ENCODE results near the gene SPOPL. TPM values are rescaled to one million over a fixed set of nuclear protein-coding genes. Genes with fewer than 3 reads are reported as not detected.

Gene SPOPL
- total and polyA plus RNA-seq, 2 donors (not counting 1 experiment from before 2014, with no cell fraction given) = 14.0 to 53.6 TPM

DNA sequence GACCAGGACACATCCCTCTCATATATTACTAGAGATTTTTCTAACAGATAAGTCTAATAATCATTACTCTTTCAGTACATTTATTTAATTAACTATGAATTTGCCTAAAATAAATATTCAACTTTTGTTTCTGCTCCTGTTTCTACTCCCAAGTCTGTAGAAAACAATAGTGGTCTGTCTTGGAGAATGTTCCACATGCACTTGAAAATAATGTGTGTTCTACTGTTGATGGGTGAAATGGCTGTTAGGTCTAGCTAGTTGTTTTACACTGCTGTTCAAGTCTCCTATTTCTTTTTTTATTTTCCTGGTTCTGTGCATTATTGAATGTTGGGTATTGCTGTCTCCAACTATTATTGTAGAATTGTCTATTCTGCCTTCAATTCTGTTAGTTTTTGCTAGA lies 47.2 kb downstream of the SPOPL start:
- H3K4me1 ChIP-seq (ENCODE audit: control insufficient read depth in 2 of 2, insufficient read depth in 2 of 2, low read length in 2 of 2) = peaks cover 0 to 6% of the 10 kb centered on the region in 2 donors

DNA sequence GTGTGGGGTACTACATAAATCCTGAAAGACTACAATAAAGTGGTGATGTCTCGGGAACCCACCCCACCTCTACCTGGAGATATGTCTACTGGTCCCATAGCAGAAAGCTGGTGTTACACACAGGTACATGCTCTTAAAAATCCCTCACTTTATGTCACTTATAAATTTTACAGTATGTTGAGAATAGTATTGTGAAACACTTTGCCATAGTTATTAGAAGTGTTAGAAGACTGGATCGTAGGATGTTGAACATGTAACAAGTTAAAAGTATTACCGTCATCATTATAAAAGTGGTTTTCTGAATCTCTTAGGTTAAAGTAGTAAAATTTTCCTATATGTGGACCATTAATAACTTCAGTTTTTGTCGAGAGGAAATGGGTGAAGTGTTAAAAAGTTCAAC lies 48.6 kb downstream of the SPOPL start:
- Histone ChIP-seq H3K4me3 (ENCODE audit: control extremely low read depth in 1 of 5, extremely low read depth in 1 of 5, insufficient read depth in 1 of 5, low read depth in 2 of 5, low read length in 4 of 5) (no peak overlapping the region), H3K9ac (ENCODE audit: low read length) (no peak overlapping the region), H3K4me2 (replicated peaks; ENCODE audit: low read depth, low read length, poor library complexity, severe bottlenecking) (no peak overlapping the region), H3K27me3 (replicated peaks in 1 of 4; ENCODE audit: control extremely low read depth in 1 of 4, control insufficient read depth in 3 of 4, insufficient read depth in 4 of 4, low read length in 3 of 4) (no peaks in the 10 kb centered on the region), H3K9me3 (ENCODE audit: control extremely low read depth in 1 of 3, control insufficient read depth in 2 of 3, insufficient read depth in 1 of 3, low read length in 2 of 3) (no peaks in the 10 kb centered on the region), H3K36me3 (replicated peaks in 1 of 2; ENCODE audit: control extremely low read depth in 1 of 2, control insufficient read depth in 1 of 2, extremely low read depth in 1 of 2, insufficient read depth in 2 of 2, low read length in 1 of 2) (peaks cover 10 to 28% of the 10 kb centered on the region in 2 experiments), H4K20me1 (ENCODE audit: control insufficient read depth, insufficient read depth, low read length, poor library complexity, severe bottlenecking) (peaks cover 43% of the 10 kb centered on the region), H2AFZ (ENCODE audit: insufficient read depth, low read depth, low read length, poor library complexity, severe bottlenecking) (no peak overlapping the region), H3K27ac (ENCODE audit: low read length in 2 of 2) (no peak overlapping the region), H3K79me2 (ENCODE audit: control insufficient read depth, insufficient read depth, low read length) (peaks cover 32% of the 10 kb centered on the region), H3K4me1 (ENCODE audit: control insufficient read depth in 2 of 2, insufficient read depth in 2 of 2, low read length in 2 of 2) (peaks cover 0 to 3% of the 10 kb centered on the region in 2 donors)
- no peak overlapping the region for H3K4me3 Mint-ChIP-seq
- POLR2A ChIA-PET = no interaction called here
- no peak for DNase-seq
- no peak overlapping the region for H3K27ac Mint-ChIP-seq
- TF ChIP-seq, protein P1, sequence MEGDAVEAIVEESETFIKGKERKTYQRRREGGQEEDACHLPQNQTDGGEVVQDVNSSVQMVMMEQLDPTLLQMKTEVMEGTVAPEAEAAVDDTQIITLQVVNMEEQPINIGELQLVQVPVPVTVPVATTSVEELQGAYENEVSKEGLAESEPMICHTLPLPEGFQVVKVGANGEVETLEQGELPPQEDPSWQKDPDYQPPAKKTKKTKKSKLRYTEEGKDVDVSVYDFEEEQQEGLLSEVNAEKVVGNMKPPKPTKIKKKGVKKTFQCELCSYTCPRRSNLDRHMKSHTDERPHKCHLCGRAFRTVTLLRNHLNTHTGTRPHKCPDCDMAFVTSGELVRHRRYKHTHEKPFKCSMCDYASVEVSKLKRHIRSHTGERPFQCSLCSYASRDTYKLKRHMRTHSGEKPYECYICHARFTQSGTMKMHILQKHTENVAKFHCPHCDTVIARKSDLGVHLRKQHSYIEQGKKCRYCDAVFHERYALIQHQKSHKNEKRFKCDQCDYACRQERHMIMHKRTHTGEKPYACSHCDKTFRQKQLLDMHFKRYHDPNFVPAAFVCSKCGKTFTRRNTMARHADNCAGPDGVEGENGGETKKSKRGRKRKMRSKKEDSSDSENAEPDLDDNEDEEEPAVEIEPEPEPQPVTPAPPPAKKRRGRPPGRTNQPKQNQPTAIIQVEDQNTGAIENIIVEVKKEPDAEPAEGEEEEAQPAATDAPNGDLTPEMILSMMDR (IDR thresholded peaks at IDR 0.05) = no peak
- TF ChIP-seq EZH2 (IDR thresholded peaks at IDR 0.05; ENCODE audit: borderline replicate concordance, insufficient read depth, low read depth, low read length, poor library complexity, severe bottlenecking) = no peak
- no peaks in the 10 kb centered on the region for H3K27me3 Mint-ChIP-seq
- H3K4me1 Mint-ChIP-seq = peaks cover 26% of the 10 kb centered on the region
- intact Hi-C loops (cut with micrococcal nuclease) = no loop called here
- whole genome bisulfite sequencing (ENCODE audit: insufficient coverage) = no CpG with 5 or more reads among the region's 4 CpGs
- no peaks in the 10 kb centered on the region for H3K9me3 Mint-ChIP-seq (ENCODE audit: insufficient read depth)
- ATAC-seq (ENCODE audit: low read depth) = no peak
- CTCF ChIA-PET = no interaction called here

More for the DNA sequence above, 47.2 kb downstream of the SPOPL start:
- no peaks in the 10 kb centered on the region for H3K9me3 Mint-ChIP-seq (ENCODE audit: insufficient read depth)
- Histone ChIP-seq H3K4me3 (ENCODE audit: control extremely low read depth in 1 of 5, extremely low read depth in 1 of 5, insufficient read depth in 1 of 5, low read depth in 2 of 5, low read length in 4 of 5) (no peak overlapping the region), H3K27ac (ENCODE audit: low read length in 2 of 2) (peak overlapping the region in 1 of 2 donors; percentile 9), H3K27me3 (replicated peaks in 1 of 4; ENCODE audit: control extremely low read depth in 1 of 4, control insufficient read depth in 3 of 4, insufficient read depth in 4 of 4, low read length in 3 of 4) (no peaks in the 10 kb centered on the region), H3K79me2 (ENCODE audit: control insufficient read depth, insufficient read depth, low read length) (peaks cover 42% of the 10 kb centered on the region), H4K20me1 (ENCODE audit: control insufficient read depth, insufficient read depth, low read length, poor library complexity, severe bottlenecking) (peaks cover 49% of the 10 kb centered on the region), H3K9me3 (ENCODE audit: control extremely low read depth in 1 of 3, control insufficient read depth in 2 of 3, insufficient read depth in 1 of 3, low read length in 2 of 3) (no peaks in the 10 kb centered on the region), H3K9ac (ENCODE audit: low read length) (no peak overlapping the region), H3K36me3 (replicated peaks in 1 of 2; ENCODE audit: control extremely low read depth in 1 of 2, control insufficient read depth in 1 of 2, extremely low read depth in 1 of 2, insufficient read depth in 2 of 2, low read length in 1 of 2) (peaks cover 5 to 14% of the 10 kb centered on the region in 2 experiments), H3K4me2 (replicated peaks; ENCODE audit: low read depth, low read length, poor library complexity, severe bottlenecking) (no peak overlapping the region), H2AFZ (ENCODE audit: insufficient read depth, low read depth, low read length, poor library complexity, severe bottlenecking) (no peak overlapping the region)
- ChIA-PET POLR2A (no interaction called here), CTCF (no interaction called here)
- TF ChIP-seq, protein P1 (IDR thresholded peaks at IDR 0.05) = no peak
- TF ChIP-seq EZH2 (IDR thresholded peaks at IDR 0.05; ENCODE audit: borderline replicate concordance, insufficient read depth, low read depth, low read length, poor library complexity, severe bottlenecking) = no peak
- no peak for ATAC-seq (ENCODE audit: low read depth)
- no peaks in the 10 kb centered on the region for H3K27me3 Mint-ChIP-seq
- intact Hi-C loops (cut with micrococcal nuclease) = loop anchor here (5.0 kb wide), 1 partner anchor 46 kb away; the partner anchor contains the start of gene SPOPL
- no peak for DNase-seq
- no peak overlapping the region for H3K4me3 Mint-ChIP-seq
- no peak overlapping the region for H3K27ac Mint-ChIP-seq
- H3K4me1 Mint-ChIP-seq = peaks cover 34% of the 10 kb centered on the region

Data from B cell (primary cell).